Stimulated activated CD8-positive, alpha-beta memory T cell treated with anti-CD3 and anti-CD28 coated beads, Interleukin-2, amount 100 ng/mL, for 48 hours (primary cell): Measurements from ENCODE around the gene KIAA1614.
"Not testable (repeated sequence)": the region's sequence is repeated elsewhere in the genome, so short reads cannot be mapped to it uniquely, and the experiment has no call there.

ENCODE experiments used
- DNase-seq, 2 donors: peaks; one replicate each; pipeline ENCODE4 v3.0.0-alpha.2; 2020; ENCODE audit warnings: low read depth in 2 of 2

Gene KIAA1614

GRCh38 chr1:180964056-180964455 lies 51.4 kb downstream of the KIAA1614 start:
- DNase-seq, result no peak

- DNase-seq, result no peak
These were observed 51.9 kb downstream of the KIAA1614 start for GRCh38 chr1:180964595-180964994.

DNA sequence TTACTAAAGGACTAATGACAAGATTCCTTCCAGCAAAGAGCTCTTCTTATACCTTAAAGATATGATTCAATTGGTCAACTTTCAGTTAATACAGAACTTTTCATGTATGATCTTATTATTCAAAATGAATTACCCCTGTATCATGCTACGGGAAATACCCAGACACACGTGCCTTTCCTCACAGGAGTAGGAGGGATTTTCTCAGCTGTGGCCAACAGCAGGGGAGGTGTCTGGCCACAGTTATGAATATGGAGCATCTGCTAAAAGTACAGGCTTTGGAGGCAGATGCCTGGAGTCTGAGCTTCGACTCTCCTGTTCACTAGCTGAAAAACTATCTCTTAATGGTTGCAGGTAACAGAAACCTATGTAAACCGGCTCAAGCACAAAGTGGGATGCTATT lies 53.6 kb downstream of the KIAA1614 start:
- no peak for DNase-seq

DNA sequence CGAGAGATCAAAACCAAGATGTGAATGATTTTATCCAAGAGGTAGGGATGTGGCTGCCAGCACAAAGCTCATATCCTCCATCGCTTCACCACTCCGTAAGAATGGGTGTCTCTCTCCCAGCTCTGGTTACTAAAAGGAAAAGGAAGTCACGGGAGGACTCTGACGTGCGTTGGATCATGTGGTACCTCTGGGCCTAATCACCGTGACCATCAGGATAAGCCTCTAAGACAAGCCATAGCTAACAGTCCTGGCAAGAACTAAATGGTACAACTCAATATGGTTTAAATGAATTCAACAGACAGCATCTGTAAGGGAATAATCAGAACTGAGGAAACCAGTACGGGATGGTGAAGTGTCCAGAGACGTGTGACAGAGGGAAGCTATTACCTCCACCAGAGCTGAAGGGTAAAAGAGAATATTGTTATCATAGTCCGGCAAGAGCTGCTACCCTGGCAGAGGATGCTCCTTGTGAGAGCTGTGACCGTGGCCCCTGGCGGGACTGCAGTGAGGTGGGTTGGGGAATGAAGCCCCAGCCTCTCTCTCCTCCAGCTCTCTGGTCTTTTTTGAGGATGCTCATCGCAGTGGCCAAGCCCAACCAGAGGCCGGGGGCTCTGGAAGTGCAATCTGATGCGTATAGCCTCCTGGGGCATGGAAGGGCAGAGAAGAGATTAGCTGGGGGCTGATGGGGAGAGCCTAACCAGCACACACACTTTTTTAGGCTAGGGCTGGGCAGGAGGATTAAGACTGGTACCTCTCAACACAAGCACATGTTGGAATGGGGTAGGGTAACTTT lies 54.2 kb downstream of the KIAA1614 start:
- DNase-seq, result no peak

GRCh38 chr1:180967558-180967957 lies 54.9 kb downstream of the KIAA1614 start:
- DNase-seq, result no peak

DNA sequence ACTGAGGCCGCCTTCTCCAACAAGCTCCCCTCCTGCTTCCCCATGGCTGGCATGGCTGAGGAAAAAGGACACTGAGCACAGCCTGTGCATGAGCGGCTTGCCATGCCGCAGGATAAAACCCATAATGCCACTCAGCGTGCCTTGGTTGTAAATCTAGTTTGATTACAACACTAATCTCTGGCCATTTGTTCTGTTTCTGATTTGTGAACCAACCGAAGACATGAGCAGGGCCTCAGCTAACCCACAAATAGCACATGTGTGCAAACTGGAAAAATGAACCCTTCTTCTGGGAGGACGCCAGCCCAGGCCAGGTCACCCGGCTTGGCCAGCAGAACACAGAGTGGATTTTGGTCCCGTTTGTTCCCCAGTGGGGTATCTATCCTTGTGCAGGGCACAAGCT lies 56.1 kb downstream of the KIAA1614 start:
- DNase-seq, result not testable (repeated sequence)

- no peak for DNase-seq
These were observed 56.7 kb downstream of the KIAA1614 start for GRCh38 chr1:180969434-180969833.

GRCh38 chr1:180970333-180971079 lies 57.8 kb downstream of the KIAA1614 start:
- DNase-seq, result no peak

DNA sequence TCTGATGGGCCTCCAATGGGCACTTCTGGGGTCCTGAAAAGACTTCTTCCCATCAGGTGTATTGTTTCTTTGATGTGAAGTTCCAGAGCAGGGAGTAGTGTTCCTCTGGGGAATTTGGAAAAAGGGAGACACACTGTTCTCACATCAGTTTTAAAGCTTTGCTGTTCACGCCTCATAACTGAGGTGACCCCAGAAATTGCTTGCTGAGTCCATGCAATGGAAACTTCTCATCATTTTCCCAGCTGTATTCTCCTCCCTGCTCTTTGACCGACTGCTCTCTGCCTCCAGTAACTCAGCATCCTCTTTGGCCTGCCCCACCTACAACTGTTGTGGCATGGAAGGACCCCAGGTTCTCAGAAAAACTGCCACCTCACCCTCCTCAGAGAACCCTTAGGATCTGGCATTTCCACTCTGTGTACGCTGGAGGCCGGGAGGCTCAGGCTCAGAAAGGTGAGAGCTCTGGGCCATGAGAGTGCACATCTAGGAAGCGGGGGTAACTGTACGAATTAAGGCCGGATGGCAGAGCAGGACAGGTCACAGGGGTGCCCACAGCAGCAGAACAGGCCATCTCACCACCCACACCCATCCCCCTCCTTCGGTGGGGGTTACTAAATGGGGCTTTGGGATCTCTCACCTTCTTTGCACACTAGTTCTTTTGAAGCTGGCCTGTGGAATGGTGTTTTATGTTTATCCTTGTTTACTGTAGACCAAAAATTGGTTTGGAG lies 58.7 kb downstream of the KIAA1614 start:
- DNase-seq, result no peak

DNA sequence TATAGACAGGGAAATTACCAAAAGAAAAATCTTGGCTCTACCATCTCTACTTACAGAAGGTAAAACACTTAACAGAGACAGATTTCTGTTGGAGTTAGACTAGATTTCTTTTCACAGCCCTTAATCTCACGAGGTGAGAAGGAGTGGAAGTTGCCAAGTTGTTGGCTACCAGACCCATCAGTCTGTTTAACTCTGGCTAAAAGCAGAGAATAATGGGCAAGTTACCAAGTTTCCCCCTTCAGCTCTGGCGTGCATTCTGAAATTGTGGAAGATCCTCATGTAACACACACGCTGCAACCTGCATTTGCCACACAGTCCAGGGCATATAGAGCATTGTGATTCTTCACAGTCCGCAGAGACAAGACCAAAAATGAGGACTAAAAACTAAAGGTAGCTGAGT lies 60.7 kb downstream of the KIAA1614 start:
- DNase-seq, result no peak

GRCh38 chr1:180974236-180974635 lies 61.5 kb downstream of the KIAA1614 start:
- no peak for DNase-seq

- DNase-seq, result no peak
These were observed 62.9 kb downstream of the KIAA1614 start for GRCh38 chr1:180975551-180975950.

GRCh38 chr1:180976191-180976590 lies 63.5 kb downstream of the KIAA1614 start:
- DNase-seq, result no peak

- DNase-seq, result no peak
These were observed 64.1 kb downstream of the KIAA1614 start for GRCh38 chr1:180976732-180977357.

DNA sequence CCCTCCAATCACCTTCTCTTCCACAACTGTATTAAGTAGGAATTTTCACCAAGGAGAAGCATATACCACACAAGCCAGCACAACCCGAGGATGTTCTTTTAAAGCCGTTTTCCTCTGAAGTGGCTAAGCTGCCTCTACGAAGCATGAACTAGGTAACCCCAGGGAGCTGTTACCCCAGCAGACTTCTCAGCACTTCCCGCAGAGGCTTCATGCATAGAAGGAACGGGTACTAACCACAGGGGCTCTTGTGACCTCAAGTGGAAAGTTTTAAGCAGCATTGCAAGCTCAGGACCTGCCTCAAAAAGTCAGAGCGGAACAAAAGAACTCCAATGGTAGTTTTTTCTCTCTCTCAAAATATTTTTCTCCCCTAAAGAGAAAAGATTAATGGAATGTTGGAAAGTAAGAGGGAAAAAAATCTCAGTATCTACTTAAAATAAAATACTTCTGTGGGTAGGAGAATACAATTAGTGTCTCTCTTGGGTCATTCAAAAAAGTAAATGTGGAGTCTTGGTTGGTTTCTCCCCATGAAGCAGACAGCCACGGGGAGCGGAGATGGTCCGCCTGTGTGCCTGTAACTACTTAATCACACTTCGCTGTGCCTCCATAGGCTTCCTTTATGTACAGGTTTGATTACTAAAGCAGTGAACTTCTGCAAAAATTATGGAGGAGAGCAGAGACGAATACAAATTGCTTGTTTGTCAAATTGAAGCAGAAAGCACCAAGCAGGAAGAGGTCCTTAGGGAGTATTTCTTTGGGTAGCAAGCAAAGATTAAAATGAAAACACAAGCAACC lies 69.1 kb downstream of the KIAA1614 start:
- DNase-seq, result peak; percentile 12 to 19

DNA sequence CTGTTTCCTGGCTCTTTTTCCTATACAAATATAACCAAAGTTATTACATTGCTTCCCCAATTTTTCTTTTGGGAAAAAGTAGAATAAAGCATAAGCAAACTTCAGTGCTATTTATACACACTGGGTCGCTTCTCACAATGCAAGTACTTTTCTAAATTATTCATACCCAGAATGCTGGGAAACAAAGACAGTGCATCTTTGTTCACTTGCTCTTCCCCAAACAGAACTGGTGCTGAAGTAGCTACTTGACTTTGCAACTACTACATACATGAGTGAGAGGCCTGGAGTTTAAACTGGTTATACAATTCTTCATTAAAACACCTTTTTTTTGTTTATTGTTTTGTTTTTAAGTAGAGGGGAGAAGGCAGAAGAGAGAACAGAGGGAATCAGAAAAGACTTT lies 69.7 kb downstream of the KIAA1614 start:
- DNase-seq, result no peak

GRCh38 chr1:180988253-180988752 lies 75.6 kb downstream of the KIAA1614 start:
- DNase-seq, result no peak

GRCh38 chr1:180994262-180994661 lies 81.6 kb downstream of the KIAA1614 start:
- no peak for DNase-seq

DNA sequence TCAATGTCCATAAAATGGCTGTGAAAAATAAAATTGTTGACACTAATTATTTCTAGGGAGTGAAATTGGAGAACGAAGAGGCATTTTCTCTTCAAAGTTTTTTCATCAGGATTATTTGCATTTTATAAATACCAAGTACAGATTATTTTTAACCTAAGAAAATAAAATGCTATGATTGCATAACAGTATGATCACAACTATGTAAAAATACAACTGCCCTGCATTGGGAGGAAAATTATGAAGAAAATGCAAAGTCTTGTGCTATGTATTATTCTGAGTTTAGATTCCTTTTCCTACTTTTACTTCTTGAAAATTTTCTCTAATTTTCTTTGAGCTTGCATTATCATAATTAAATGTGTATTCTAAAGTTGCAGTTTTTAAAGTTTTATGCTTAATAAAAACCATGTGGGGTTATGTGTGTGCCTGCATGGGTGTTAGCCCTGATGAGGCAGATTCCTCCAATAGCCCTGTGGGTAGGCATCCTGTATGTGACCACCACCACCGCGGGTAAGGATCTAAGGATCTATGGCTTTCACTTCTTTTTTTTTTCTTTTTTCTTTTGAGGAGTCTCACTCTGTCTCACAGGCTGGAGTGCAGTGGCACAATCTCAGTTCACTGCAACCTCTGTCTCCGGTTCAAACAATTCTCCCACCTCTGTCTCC lies 85.3 kb downstream of the KIAA1614 start:
- DNase-seq, result no peak
